ENCODE results near the gene SLIT3.

DNA sequence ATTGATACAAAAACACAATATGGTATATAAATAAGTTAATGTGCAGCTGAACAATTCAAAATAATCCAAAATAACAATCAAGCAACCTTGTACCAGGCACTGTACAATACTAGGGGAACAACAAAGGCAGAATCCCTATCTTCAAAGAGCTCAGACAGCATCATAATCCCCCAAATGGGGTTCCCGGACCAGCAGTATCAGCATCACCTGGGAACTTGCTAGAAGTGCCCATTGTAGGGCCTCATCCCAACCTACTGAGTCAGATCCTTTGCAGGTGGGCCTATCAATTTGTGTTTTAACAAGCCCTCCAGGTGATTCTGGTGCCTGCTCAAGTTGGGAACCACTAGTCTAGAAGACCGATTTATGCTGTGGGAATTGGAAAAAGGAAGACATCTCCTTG lies 27.1 kb downstream of the SLIT3 start:
- TF ChIP-seq, protein P1, sequence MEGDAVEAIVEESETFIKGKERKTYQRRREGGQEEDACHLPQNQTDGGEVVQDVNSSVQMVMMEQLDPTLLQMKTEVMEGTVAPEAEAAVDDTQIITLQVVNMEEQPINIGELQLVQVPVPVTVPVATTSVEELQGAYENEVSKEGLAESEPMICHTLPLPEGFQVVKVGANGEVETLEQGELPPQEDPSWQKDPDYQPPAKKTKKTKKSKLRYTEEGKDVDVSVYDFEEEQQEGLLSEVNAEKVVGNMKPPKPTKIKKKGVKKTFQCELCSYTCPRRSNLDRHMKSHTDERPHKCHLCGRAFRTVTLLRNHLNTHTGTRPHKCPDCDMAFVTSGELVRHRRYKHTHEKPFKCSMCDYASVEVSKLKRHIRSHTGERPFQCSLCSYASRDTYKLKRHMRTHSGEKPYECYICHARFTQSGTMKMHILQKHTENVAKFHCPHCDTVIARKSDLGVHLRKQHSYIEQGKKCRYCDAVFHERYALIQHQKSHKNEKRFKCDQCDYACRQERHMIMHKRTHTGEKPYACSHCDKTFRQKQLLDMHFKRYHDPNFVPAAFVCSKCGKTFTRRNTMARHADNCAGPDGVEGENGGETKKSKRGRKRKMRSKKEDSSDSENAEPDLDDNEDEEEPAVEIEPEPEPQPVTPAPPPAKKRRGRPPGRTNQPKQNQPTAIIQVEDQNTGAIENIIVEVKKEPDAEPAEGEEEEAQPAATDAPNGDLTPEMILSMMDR (IDR thresholded peaks at IDR 0.05; ENCODE audit: extremely low read depth in 1 of 2, insufficient read depth in 1 of 2, low read depth in 1 of 2, low read length in 2 of 2), result no peak
- TF ChIP-seq EZH2 (IDR thresholded peaks at IDR 0.05; ENCODE audit: borderline replicate concordance, low read depth, low read length, severe bottlenecking) (no peak), POLR2A (IDR thresholded peaks at IDR 0.05; ENCODE audit: low read depth, low read length) (no peak), MAX (IDR thresholded peaks at IDR 0.05; ENCODE audit: insufficient read depth, insufficient read length) (no peak), FOS (IDR thresholded peaks at IDR 0.05; ENCODE audit: borderline replicate concordance, insufficient read depth, low read length) (no peak)
